HepG2 (cell line): ENCODE measurements around the gene DOC2A. TPM values are rescaled to one million over a fixed set of nuclear protein-coding genes. Genes with fewer than 3 reads are reported as not detected.

Experiments used
- ARNT ChIP-seq: fragments of 450-650 bp; IDR thresholded peaks from 2 replicates; pipeline ENCODE4 v1.6.1; 2017
- FOXC1 ChIP-seq: sonication (generic); formaldehyde crosslinking; IDR thresholded peaks from 2 replicates; pipeline ENCODE4 v1.8.0; 2022; ENCODE audit warnings: mild to moderate bottlenecking, missing genetic modification reagents, borderline replicate concordance
- FOXK1 ChIP-seq: sonication (generic); formaldehyde crosslinking; IDR thresholded peaks from 2 replicates; pipeline ENCODE4 v1.4.0; 2020; ENCODE audit warnings: low read depth, missing genetic modification reagents, borderline replicate concordance
- GATA4 ChIP-seq: sonication (generic); IDR thresholded peaks from 2 replicates; pipeline ENCODE4 v1.6.1; 2016; ENCODE audit warnings: antibody characterized with exemption, low read depth, borderline replicate concordance
- GRHL1 ChIP-seq: sonication (generic); formaldehyde crosslinking; conservative IDR thresholded peaks from 2 replicates; pipeline ENCODE4 v1.8.0; 2022; ENCODE audit warnings: missing genetic modification reagents
- HOXA9 ChIP-seq: sonication (generic); formaldehyde crosslinking; IDR thresholded peaks from 2 replicates; pipeline ENCODE4 v1.8.1; 2022; ENCODE audit warnings: missing genetic modification reagents, mild to moderate bottlenecking, moderate library complexity, borderline replicate concordance
- KDM1A ChIP-seq: IDR thresholded peaks from 2 replicates; pipeline ENCODE4 v1.6.1; 2016; ENCODE audit warnings: missing compliant biosample characterization
- KLF13 ChIP-seq: sonication (generic); formaldehyde crosslinking; IDR thresholded peaks from 2 replicates; pipeline ENCODE4 v1.4.0; 2020; ENCODE audit warnings: mild to moderate bottlenecking, missing genetic modification reagents
- LCORL ChIP-seq, 2 experiments: fragments of 450-650 bp in 1 of 2; sonication (generic) in 1 of 2; formaldehyde crosslinking in 1 of 2; IDR thresholded peaks; 2 replicates each; pipeline versions ENCODE4 v1.5.0 to v1.6.1; 2017 to 2020; ENCODE audit warnings: antibody characterized with exemption in 1 of 2, missing genetic modification reagents in 1 of 2
- NR2F6 ChIP-seq, 2 experiments: IDR thresholded peaks; 2 replicates each; pipeline ENCODE4 v1.6.1; 2016; ENCODE audit warnings: antibody characterized with exemption in 1 of 2, mild to moderate bottlenecking in 1 of 2
- NR3C1 ChIP-seq: sonication (generic); formaldehyde crosslinking; IDR thresholded peaks from 2 replicates; pipeline ENCODE4 v1.4.0; 2020; ENCODE audit warnings: missing genetic modification reagents
- PAF1 ChIP-seq: IDR thresholded peaks from 2 replicates; pipeline ENCODE4 v1.6.1; 2016; ENCODE audit warnings: missing genetic modification reagents, missing compliant biosample characterization
- REXO4 ChIP-seq: sonication (generic); formaldehyde crosslinking; IDR thresholded peaks from 2 replicates; pipeline ENCODE4 v1.8.0; 2022; ENCODE audit warnings: missing genetic modification reagents, mild to moderate bottlenecking, borderline replicate concordance
- SAFB2 ChIP-seq: sonication (generic); formaldehyde crosslinking; IDR thresholded peaks from 2 replicates; pipeline ENCODE4 v1.5.1; 2020; ENCODE audit warnings: missing genetic modification reagents, low read depth, mild to moderate bottlenecking, borderline replicate concordance
- ZBTB49 ChIP-seq: sonication (generic); formaldehyde crosslinking; IDR thresholded peaks from 2 replicates; pipeline ENCODE4 v1.4.0; 2020; ENCODE audit warnings: missing genetic modification reagents, borderline replicate concordance
- ZNF543 ChIP-seq: sonication (generic); formaldehyde crosslinking; IDR thresholded peaks from 2 replicates; pipeline ENCODE4 v1.4.0; 2020; ENCODE audit warnings: mild to moderate bottlenecking, missing genetic modification reagents
- ZNF768 ChIP-seq: sonication (generic); formaldehyde crosslinking; IDR thresholded peaks from 2 replicates; pipeline ENCODE4 v1.4.0; 2020; ENCODE audit warnings: missing genetic modification reagents
- ZNF770 ChIP-seq: sonication (generic); formaldehyde crosslinking; IDR thresholded peaks from 2 replicates; pipeline ENCODE4 v1.5.0; 2020; ENCODE audit warnings: mild to moderate bottlenecking, missing genetic modification reagents
- polyA plus RNA-seq, 8 experiments: library from polyadenylated mRNA; depleted of rRNA in 3 of 8; stranded (reverse) in 7 of 8; unstranded in 1 of 8; fragments of >200 nt; fragmentation: Illumina TruSeq in 4 of 8; extraction: Trizol in 4 of 8; gene quantifications; 2 replicates each; pipeline versions ENCODE4 v1.2.1 to v1.2.3, GENCODE V29; 2011 to 2016; ENCODE audit warnings: low read depth in 4 of 8, missing spikeins in 1 of 8, mixed read lengths in 1 of 8; ENCODE audit not compliant: insufficient read depth in 1 of 8
- total RNA-seq, 5 experiments: library from RNA; depleted of rRNA; stranded (reverse); fragments of >200 nt; fragmentation: Illumina TruSeq; extraction: Trizol; gene quantifications; 2 replicates each; pipeline ENCODE4 v1.2.3, GENCODE V29; 2016; ENCODE audit warnings: low read depth in 1 of 5
- TF ChIP-seq, protein P1 (sequence below): IDR thresholded peaks from 2 replicates; pipeline ENCODE4 v1.6.1; 2016; ENCODE audit warnings: low read depth
- TF ChIP-seq, protein P2 (sequence below): sonication (generic); formaldehyde crosslinking; IDR thresholded peaks from 2 replicates; pipeline ENCODE4 v1.5.1; 2020; ENCODE audit warnings: mild to moderate bottlenecking, missing genetic modification reagents, borderline replicate concordance

DOC2A gene
- total and polyA plus RNA-seq, 2 of the 13 experiments (the other 11 are each of a cell fraction or from before 2014, with no cell fraction given): 0.15 to 0.55 TPM

GRCh38 chr16:30052671-30053372 is 42.0 kb upstream of the DOC2A start (continued):
- TF ChIP-seq GRHL1 (CRISPR knock-in tag) (no peak), GATA4 (no peak), FOXC1 (peak; percentile 94), FOXK1 (peak; percentile 90; the same call in 1 of the 2 replicates), ZNF770 (CRISPR knock-in tag) (peak; percentile 62; the same call in 1 of the 2 replicates), NR2F6 (IDR thresholded peaks at IDR 0.05) (no peak), NR2F6 (CRISPR knock-in tag; IDR thresholded peaks at IDR 0.05) (peak; percentile 74), NR3C1 (CRISPR knock-in tag) (no peak; the same call in 1 of the 2 replicates), HOXA9 (CRISPR knock-in tag) (peak; percentile 97), ARNT (no peak), ZBTB49 (CRISPR knock-in tag) (peak; percentile 85; the same call in 1 of the 2 replicates), LCORL (IDR thresholded peaks at IDR 0.05) (no peak), LCORL (CRISPR knock-in tag; IDR thresholded peaks at IDR 0.05) (peak; percentile 66; the same call in 1 of the 2 replicates), SAFB2 (CRISPR knock-in tag) (0 out of 2 replicates have a peak, but pooled peaks have one; percentile 40), ZNF543 (CRISPR knock-in tag) (peak; percentile 98), KDM1A (CRISPR knock-in tag) (peak; percentile 60; the same call in 1 of the 2 replicates), PAF1 (CRISPR knock-in tag) (no peak), REXO4 (CRISPR knock-in tag) (no peak; the same call in 1 of the 2 replicates), KLF13 (CRISPR knock-in tag) (peak; percentile 82), ZNF768 (CRISPR knock-in tag) (peak; percentile 77)
- TF ChIP-seq, protein P1, sequence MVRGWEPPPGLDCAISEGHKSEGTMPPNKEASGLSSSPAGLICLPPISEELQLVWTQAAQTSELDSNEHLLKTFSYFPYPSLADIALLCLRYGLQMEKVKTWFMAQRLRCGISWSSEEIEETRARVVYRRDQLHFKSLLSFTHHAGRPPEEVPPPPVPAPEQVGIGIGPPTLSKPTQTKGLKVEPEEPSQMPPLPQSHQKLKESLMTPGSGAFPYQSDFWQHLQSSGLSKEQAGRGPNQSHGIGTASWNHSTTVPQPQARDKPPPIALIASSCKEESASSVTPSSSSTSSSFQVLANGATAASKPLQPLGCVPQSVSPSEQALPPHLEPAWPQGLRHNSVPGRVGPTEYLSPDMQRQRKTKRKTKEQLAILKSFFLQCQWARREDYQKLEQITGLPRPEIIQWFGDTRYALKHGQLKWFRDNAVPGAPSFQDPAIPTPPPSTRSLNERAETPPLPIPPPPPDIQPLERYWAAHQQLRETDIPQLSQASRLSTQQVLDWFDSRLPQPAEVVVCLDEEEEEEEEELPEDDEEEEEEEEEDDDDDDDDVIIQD (CRISPR knock-in tag): 0 out of 2 replicates have a peak, but pooled peaks have one; percentile 30
- TF ChIP-seq, protein P2, sequence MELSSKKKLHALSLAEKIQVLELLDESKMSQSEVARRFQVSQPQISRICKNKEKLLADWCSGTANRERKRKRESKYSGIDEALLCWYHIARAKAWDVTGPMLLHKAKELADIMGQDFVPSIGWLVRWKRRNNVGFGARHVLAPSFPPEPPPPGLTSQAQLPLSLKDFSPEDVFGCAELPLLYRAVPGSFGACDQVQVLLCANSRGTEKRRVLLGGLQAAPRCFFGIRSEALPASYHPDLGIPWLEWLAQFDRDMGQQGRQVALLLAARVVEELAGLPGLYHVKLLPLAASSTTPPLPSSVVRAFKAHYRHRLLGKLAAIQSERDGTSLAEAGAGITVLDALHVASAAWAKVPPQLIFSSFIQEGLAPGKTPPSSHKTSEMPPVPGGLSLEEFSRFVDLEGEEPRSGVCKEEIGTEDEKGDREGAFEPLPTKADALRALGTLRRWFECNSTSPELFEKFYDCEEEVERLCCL (CRISPR knock-in tag): no peak
